ENCODE results near the gene TRIP4. TPM values are rescaled to one million over a fixed set of nuclear protein-coding genes. Genes with fewer than 3 reads are reported as not detected.
"Not testable (repeated sequence)": the region's sequence is repeated elsewhere in the genome, so short reads cannot be mapped to it uniquely, and the experiment has no call there.

TRIP4 gene
- 10 to 100 TPM; 22.1 to 29.8 TPM for total RNA-seq

DNA sequence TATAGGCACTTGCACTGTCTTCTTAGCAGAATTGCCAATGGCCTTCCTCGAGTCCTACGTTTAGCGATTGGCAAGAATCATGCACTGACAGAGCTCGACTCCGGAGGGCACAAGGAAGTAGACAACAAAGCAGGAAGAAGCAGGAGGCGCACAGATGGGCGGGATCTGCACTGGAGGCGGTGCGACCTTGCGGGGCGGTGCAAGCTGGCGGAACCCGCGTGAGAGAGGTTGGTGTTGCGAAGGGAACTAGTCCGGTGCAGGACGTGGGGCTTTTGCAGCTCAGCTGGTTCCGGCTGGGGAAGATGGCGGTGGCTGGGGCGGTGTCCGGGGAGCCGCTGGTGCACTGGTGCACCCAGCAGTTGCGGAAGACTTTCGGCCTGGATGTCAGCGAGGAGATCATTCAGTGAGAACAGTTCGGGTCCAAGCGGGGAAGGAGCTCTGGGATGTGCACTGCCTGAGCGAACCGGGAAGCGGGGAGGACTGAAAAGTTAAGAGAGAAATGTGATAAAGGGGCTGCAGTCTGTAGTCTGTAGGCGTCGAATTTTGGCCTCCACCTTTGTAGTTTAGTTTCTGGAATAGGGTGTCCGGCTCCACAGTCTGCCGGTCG, at the start of gene TRIP4:
TSS of gene TRIP4 (plus strand) at position 275 of the 607 bp plus-strand sequence. CDS start at position 303, 28 bp downstream.
- H3K9me3 Mint-ChIP-seq, result no peaks in the 10 kb centered on the region
- POLR2A ChIA-PET, result interaction anchor here (0.5 to 1.4 kb wide), 4 partner anchors 11 to 287 kb away, joined by 3 to 4 read pairs (median 3); no protein-coding TSS in a partner anchor

DNA sequence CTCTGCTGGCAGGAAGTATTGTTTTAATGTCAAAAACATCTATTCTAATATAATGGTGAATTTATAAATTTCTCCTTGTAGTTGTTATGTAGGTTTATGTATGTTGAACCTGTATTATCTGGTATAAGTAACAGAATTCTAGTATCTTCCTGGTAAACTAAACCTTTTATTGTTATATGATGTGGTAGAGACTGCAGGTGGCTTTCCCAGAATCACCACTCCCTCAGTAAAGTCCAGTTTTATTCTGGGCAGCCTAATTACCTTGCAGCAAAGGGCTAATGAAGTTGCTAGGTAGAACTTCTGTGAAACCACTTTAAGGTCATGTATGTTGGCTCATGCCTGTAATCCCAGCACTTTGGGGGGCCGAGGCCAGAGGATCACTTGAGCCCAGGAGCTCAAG, 47.3 kb upstream of the TRIP4 start:
- Mint-ChIP-seq H3K27ac (peak overlapping the region; percentile 0), H3K9me3 (no peaks in the 10 kb centered on the region), H3K4me3 (no peak overlapping the region), H3K27me3 (no peaks in the 10 kb centered on the region), H3K4me1 (peaks cover 13% of the 10 kb centered on the region), H3K36me3 (ENCODE audit: low read depth) (peaks cover 10% of the 10 kb centered on the region)
- CTCF ChIA-PET, result interaction anchor here (0.6 kb wide), 1 partner anchor 18 kb away, joined by 3 read pairs; no protein-coding TSS in a partner anchor
- POLR2A ChIA-PET, result no interaction called here
- no peak for DNase-seq

More for the DNA sequence above, at the start of gene TRIP4:
- peak within 1 kb of the TSS; percentile 89 for H3K4me3 Mint-ChIP-seq
- peaks cover 19% of the 10 kb centered on the region for H3K4me1 Mint-ChIP-seq
- peaks cover 4% of the 10 kb centered on the region for H3K36me3 Mint-ChIP-seq (ENCODE audit: low read depth)
- CTCF ChIA-PET, result interaction anchor here (0.6 to 1.0 kb wide), 5 partner anchors 10 to 1470 kb away, joined by 3 to 8 read pairs (median 3); no protein-coding TSS in a partner anchor
- DNase-seq, result peak; percentile 98
- H3K27ac Mint-ChIP-seq, result peak within 1 kb of the TSS; percentile 93
- no peaks in the 10 kb centered on the region for H3K27me3 Mint-ChIP-seq

DNA sequence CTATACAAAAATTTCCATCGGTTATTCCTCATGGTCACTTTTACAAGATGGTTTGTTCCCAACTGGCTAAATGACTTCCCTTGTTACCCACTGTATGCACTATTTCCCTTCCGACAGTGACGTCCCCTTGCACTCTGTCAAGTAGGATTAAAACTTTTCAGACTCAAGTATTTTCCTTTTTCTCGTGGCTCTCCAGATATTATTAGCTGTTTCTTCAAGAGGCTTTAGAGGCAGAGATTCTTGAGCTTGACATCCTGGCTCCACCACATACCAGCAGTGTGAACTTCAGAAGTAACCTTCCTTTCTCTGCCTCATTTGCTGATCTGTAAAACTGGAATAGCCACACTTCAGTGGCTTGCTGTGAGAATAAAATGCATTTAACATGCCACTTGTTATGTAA, 45.7 kb upstream of the TRIP4 start:
- Mint-ChIP-seq H3K4me1 (peaks cover 6% of the 10 kb centered on the region), H3K4me3 (no peak overlapping the region), H3K27ac (no peak overlapping the region), H3K9me3 (no peaks in the 10 kb centered on the region), H3K36me3 (ENCODE audit: low read depth) (peaks cover 18% of the 10 kb centered on the region), H3K27me3 (no peaks in the 10 kb centered on the region)
- no peak for DNase-seq
- POLR2A ChIA-PET, result no interaction called here
- CTCF ChIA-PET, result interaction anchor here (0.6 kb wide), 1 partner anchor 260 kb away, joined by 4 read pairs; no protein-coding TSS in a partner anchor

DNA sequence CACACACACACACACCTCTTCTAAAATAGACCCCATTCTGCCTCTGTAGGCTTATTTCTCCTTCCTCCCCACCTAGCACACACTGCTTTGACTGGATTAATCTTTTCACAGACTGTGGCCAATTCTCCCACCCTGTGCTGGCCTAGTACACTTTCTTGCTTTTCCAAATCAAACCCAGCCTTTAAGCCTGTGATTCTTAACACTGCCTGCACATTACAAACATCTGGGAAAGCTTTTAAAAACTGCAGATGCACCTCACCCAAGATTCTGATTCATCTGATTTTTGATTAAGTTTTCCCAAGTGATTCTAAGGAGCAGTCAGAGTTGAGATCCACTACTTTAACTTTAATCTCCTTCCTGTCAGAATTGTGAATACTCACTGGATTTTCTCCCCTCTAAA, 44.4 kb upstream of the TRIP4 start:
- POLR2A ChIA-PET, result no interaction called here
- Mint-ChIP-seq H3K36me3 (ENCODE audit: low read depth) (peaks cover 29% of the 10 kb centered on the region), H3K9me3 (no peaks in the 10 kb centered on the region), H3K4me3 (no peak overlapping the region), H3K27me3 (no peaks in the 10 kb centered on the region), H3K4me1 (peaks cover 4% of the 10 kb centered on the region), H3K27ac (no peak overlapping the region)
- CTCF ChIA-PET, result no interaction called here
- DNase-seq, result no peak

DNA sequence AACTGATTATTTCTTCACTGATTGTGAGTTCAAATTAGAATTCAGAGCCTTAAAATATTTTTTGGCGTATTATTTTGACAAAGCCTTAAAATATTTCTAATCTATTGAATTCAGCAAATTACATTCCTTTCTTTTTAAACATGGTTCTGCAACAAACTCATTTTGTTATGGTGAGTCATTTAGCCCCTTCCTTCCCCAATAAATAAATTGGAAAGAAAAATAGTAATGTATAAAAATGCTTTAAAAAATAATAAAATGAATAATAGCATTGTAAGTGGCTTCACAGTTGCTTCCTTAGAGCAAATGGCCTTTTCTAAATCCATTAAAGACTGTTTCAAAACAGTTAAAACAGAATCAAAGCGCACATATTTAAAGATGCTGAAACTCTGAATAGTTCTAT, 43.8 kb upstream of the TRIP4 start:
- Mint-ChIP-seq H3K9me3 (no peaks in the 10 kb centered on the region), H3K4me3 (no peak overlapping the region), H3K36me3 (ENCODE audit: low read depth) (peaks cover 29% of the 10 kb centered on the region), H3K27ac (no peak overlapping the region), H3K4me1 (peaks cover 6% of the 10 kb centered on the region), H3K27me3 (no peaks in the 10 kb centered on the region)
- CTCF ChIA-PET, result no interaction called here
- DNase-seq, result no peak
- POLR2A ChIA-PET, result no interaction called here

DNA sequence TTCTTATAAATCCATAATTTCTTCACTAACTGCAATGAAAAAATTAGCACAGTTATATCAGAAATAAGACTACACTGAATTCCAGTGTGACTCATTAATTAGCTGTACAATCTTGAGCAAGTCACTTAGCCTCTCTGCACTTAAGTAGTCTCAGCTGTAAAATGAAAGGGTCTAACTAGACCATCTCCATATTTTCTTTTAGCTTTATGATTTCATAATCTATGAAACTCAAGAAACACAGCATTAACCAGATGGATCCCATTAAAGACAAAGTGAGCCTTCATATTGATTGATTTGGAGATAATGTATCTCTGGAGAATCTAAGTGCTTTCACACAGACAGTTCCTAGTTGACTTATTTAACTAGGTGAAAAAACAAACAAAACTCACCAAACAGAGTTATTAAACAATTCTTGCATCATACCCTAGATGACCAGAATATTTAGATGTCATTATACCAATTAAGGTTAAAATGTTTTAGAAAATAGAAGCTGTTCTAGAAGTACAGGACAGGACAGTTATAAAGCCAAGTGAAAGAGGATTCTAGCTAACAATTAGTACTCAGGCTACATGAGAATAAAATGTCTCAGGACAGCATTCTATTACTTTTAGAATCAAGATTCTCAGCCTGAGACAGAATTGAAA, 42.9 kb upstream of the TRIP4 start:
- ChIA-PET POLR2A (interaction anchor here (0.6 kb wide), 1 partner anchor 181 kb away, joined by 9 read pairs; no protein-coding TSS in a partner anchor), CTCF (no interaction called here)
- H3K27me3 Mint-ChIP-seq, result no peaks in the 10 kb centered on the region
- DNase-seq, result no peak
- H3K4me3 Mint-ChIP-seq, result no peak overlapping the region
- peaks cover 6% of the 10 kb centered on the region for H3K4me1 Mint-ChIP-seq
- peaks cover 28% of the 10 kb centered on the region for H3K36me3 Mint-ChIP-seq (ENCODE audit: low read depth)
- H3K27ac Mint-ChIP-seq, result no peak overlapping the region
- H3K9me3 Mint-ChIP-seq, result no peaks in the 10 kb centered on the region

DNA sequence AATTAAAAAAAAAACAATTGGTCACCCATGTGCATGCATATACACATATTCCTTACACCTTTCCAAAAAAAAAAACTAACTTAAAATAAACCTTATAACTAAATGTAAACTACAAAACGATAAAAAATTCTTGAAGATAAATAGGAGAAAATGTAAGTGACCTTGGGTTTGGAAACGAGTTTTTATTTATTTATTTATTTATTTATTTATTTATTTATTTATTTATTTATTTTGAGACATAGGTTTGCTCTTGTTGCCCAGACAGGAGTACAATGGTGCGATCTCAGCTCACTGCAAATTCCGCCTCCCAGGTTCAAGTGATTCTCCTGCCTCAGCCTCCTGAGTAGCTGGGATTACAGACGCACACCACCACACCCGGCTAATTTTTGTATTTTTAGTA, 41.4 kb upstream of the TRIP4 start:
- DNase-seq, H3K27ac Mint-ChIP-seq, POLR2A ChIA-PET, H3K4me3 Mint-ChIP-seq, CTCF ChIA-PET, H3K9me3 Mint-ChIP-seq, H3K27me3 Mint-ChIP-seq, H3K4me1 Mint-ChIP-seq: not testable (repeated sequence)
- peaks cover 32% of the 10 kb centered on the region for H3K36me3 Mint-ChIP-seq (ENCODE audit: low read depth)

DNA sequence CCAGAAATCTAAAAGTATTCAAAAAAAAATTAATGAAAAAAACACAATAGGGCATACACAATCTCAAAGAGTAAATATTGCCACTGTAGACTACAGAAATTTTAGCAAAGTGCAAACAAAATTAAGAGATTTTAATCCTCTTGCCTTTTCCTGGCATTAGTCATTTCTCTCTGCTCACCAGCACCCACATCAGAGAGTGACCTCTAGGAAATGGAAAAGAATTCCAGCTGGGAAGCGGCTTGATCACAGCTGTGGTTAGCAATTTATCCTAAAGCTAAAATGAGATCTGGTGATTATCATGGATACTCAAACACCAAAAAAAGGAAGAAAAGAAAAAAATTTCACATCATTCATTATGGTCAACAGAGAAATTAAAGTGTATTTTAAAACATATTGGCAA, 39.2 kb upstream of the TRIP4 start:
- no peaks in the 10 kb centered on the region for H3K9me3 Mint-ChIP-seq
- peaks cover 6% of the 10 kb centered on the region for H3K4me1 Mint-ChIP-seq
- CTCF ChIA-PET, result interaction anchor here (0.7 kb wide), 1 partner anchor 77 kb away, joined by 3 read pairs; no protein-coding TSS in a partner anchor

DNA sequence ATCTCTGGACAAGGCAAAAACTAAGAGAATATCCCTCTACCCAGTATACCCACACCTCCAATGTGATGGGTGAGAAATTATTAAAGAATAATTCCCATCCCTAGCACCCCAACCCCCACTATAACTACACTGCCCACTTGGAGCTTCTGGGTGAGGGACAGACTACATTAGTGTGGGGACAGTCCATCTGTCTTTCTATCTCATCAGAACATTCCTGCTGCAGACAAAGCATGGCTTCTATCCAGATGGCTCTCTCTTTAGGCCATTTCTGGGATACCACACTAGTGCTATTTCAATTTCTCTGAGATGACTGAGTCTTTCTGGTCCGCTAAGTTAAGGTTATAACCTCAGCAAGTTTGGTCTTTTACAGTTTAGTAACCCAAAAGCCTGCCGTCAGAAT, 38.3 kb upstream of the TRIP4 start:
- ChIA-PET POLR2A (no interaction called here), CTCF (interaction anchor here (1.5 kb wide), 1 partner anchor 11 kb away, joined by 5 read pairs; no protein-coding TSS in a partner anchor)
- no peak overlapping the region for H3K27ac Mint-ChIP-seq
- no peaks in the 10 kb centered on the region for H3K27me3 Mint-ChIP-seq
- no peak for DNase-seq
- no peaks in the 10 kb centered on the region for H3K9me3 Mint-ChIP-seq
- H3K36me3 Mint-ChIP-seq (ENCODE audit: low read depth), result peaks cover 27% of the 10 kb centered on the region
- H3K4me1 Mint-ChIP-seq, result peaks cover 6% of the 10 kb centered on the region
- no peak overlapping the region for H3K4me3 Mint-ChIP-seq

More for the DNA sequence above, 39.2 kb upstream of the TRIP4 start:
- POLR2A ChIA-PET, result no interaction called here
- peaks cover 27% of the 10 kb centered on the region for H3K36me3 Mint-ChIP-seq (ENCODE audit: low read depth)
- no peaks in the 10 kb centered on the region for H3K27me3 Mint-ChIP-seq
- H3K27ac Mint-ChIP-seq, result no peak overlapping the region
- no peak overlapping the region for H3K4me3 Mint-ChIP-seq
- DNase-seq, result no peak

DNA sequence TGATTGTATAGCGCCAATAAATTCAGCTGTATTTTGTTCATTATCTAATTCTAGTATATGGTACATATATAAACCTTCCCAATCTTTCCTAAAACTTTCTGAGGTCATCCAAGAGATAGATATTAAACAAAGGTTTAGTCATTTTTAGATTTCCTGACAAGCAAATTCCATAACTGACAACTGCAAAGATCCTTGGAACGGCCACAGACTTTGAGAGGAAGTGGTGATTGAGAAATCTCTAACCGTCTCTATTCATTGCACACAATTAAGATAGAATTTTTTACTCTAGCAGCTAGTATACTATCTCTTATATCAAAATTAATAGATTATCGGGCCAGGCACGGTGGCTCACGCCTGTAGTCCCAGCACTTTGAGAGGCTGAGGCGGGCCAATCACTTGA, 36.4 kb upstream of the TRIP4 start:
- no peaks in the 10 kb centered on the region for H3K9me3 Mint-ChIP-seq
- POLR2A ChIA-PET, result interaction anchor here (0.6 kb wide), 2 partner anchors 32 to 664 kb away, joined by 3 to 8 read pairs; no protein-coding TSS in a partner anchor
- CTCF ChIA-PET, result no interaction called here
- peaks cover 25% of the 10 kb centered on the region for H3K36me3 Mint-ChIP-seq (ENCODE audit: low read depth)
- H3K27me3 Mint-ChIP-seq, result no peaks in the 10 kb centered on the region
- H3K4me1 Mint-ChIP-seq, result peaks cover 13% of the 10 kb centered on the region
- no peak overlapping the region for H3K27ac Mint-ChIP-seq
- DNase-seq, result no peak
- H3K4me3 Mint-ChIP-seq, result no peak overlapping the region

DNA sequence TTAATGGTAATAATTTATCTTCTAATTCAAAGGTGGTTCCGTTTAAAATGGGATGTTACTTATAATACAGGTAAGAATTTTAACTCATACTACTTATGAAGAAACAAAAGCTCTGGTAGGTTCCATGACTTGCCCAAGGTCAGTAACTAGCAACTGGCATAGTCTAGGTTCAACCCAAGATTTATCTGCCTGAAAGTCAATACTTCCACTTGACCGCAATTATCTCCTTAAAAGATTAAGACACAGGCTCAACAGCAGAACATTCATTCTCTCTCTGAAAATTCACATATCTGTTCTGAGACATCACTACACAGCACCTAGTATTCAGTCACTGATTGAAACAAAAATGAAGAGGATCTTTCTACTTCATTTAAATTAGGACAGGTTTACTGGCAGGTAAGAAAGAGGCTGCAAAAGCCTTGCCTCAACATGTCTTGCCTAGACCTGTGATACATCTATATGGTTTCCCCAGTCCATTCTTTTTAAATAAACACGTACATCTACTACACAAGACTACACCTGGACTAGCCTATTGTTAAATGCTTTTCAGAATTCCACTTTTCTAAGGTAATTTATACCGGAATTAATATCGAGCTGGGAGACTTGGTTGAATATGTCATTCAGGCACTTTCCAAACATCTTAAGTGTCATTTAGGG, 32.8 kb upstream of the TRIP4 start:
- POLR2A ChIA-PET, result no interaction called here
- Mint-ChIP-seq H3K9me3 (no peaks in the 10 kb centered on the region), H3K36me3 (ENCODE audit: low read depth) (peaks cover 8% of the 10 kb centered on the region), H3K27me3 (no peaks in the 10 kb centered on the region), H3K27ac (peak overlapping the region; percentile 85), H3K4me3 (peak overlapping the region; percentile 92), H3K4me1 (peaks cover 25% of the 10 kb centered on the region)
- DNase-seq, result no peak
- CTCF ChIA-PET, result interaction anchor here (0.9 kb wide), 1 partner anchor 685 kb away, joined by 3 read pairs; no protein-coding TSS in a partner anchor

DNA sequence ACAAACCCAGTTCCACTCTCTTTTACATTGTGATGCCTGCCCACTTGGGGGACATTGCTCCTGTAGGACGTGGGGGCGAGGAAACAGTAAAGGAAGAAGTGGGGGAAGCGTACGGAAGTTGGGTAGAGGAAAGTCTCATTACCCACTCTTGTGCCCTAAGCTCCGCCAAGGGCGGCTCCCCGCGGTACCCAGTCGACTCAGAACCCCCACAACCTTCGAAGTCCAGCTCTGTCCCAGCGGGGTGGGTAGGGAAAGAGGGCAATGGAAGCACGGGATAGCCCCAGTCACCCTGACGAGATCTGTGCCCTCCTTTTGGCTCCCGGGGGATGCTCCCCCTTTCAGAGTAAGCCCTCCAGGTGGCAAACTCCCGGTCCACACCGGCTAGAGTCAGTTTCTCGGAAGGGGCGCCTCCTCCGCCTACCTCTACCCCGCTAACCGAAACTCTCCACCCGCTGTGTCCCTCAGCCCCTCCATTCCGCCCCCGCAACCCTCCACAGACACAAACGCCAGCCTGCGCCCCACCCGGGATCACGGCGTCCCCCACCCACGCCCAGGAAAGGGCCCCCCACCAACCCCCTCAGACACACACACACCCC, 32.2 kb upstream of the TRIP4 start:
- ChIA-PET POLR2A (no interaction called here), CTCF (interaction anchor here (0.9 kb wide), 1 partner anchor 684 kb away, joined by 3 read pairs; no protein-coding TSS in a partner anchor)
- H3K36me3 Mint-ChIP-seq (ENCODE audit: low read depth), result peaks cover 8% of the 10 kb centered on the region
- no peaks in the 10 kb centered on the region for H3K27me3 Mint-ChIP-seq
- H3K4me1 Mint-ChIP-seq, result peaks cover 25% of the 10 kb centered on the region
- H3K9me3 Mint-ChIP-seq, result no peaks in the 10 kb centered on the region
- peak overlapping the region; percentile 85 for H3K27ac Mint-ChIP-seq
- DNase-seq, result peak; percentile 12
- peak overlapping the region; percentile 92 for H3K4me3 Mint-ChIP-seq
